PC-3 (cell line): ENCODE results near the gene NYAP2. TPM values are rescaled to one million over a fixed set of nuclear protein-coding genes. Genes with fewer than 3 reads are reported as not detected.

Source experiments
- ATAC-seq: fragments of 200-7000 bp; cut with Tn5 transposase; 2 replicates; pipeline ENCODE4 v1.9.1; 2020; ENCODE audit warnings: mild to moderate bottlenecking, moderate library complexity
- BruUV-seq: library from RNA; stranded (reverse); fragments of 400-500 nt; replicated peaks from 2 replicates; lab custom pipeline; 2021; lab: Mats Ljungman, UMichigan
- CTCF ChIA-PET: fragments of 300-600 bp; sonication (Branson Sonifier 250); formaldehyde crosslinking; loops from one replicate; lab custom pipeline; 2022; ENCODE audit warnings: antibody characterized with exemption; lab: Charles Lee
- POLR2A ChIA-PET: fragments of 300-600 bp; sonication (Branson Sonifier 250); formaldehyde crosslinking; loops from one replicate; lab custom pipeline; 2022; ENCODE audit warnings: antibody characterized with exemption; ENCODE audit not compliant: unreplicated experiment; lab: Charles Lee
- DNase-seq: peaks from one replicate; pipeline ENCODE4 v3.0.0-alpha.2; 2015
- H2AFZ ChIP-seq: fragments of 300-600 bp; sonication (generic); 2 replicates; pipeline ENCODE4 v1.6.0; 2016; ENCODE audit warnings: antibody characterized with exemption, low read length
- H3F3A ChIP-seq: fragments of 300-600 bp; sonication (generic); one replicate; pipeline ENCODE4 v1.6.0; 2017; ENCODE audit warnings: antibody characterized with exemption, low read length, control low read depth, mild to moderate bottlenecking; ENCODE audit not compliant: unreplicated experiment
- H3K27ac ChIP-seq: fragments of 300-600 bp; sonication (generic); 2 replicates; pipeline ENCODE4 v1.5.1; 2016; ENCODE audit warnings: mild to moderate bottlenecking, low read length
- H3K27me3 ChIP-seq: fragments of 300-600 bp; sonication (generic); 2 replicates; pipeline ENCODE4 v1.6.1; 2016; ENCODE audit warnings: low read length, mixed read lengths
- H3K36me3 ChIP-seq: fragments of 300-600 bp; sonication (generic); 2 replicates; pipeline ENCODE4 v1.6.1; 2016; ENCODE audit warnings: low read depth, mixed run types, low read length, mixed read lengths
- H3K4me1 ChIP-seq: fragments of 300-600 bp; sonication (generic); 2 replicates; pipeline ENCODE4 v1.5.1; 2016; ENCODE audit warnings: low read length; ENCODE audit not compliant: insufficient read depth
- H3K4me2 ChIP-seq: fragments of 300-600 bp; sonication (generic); 2 replicates; pipeline ENCODE4 v1.6.0; 2016; ENCODE audit warnings: low read length
- H3K4me3 ChIP-seq: fragments of 300-600 bp; sonication (generic); 2 replicates; pipeline ENCODE4 v1.5.1; 2016; ENCODE audit warnings: mild to moderate bottlenecking, low read length, mixed read lengths
- H3K79me2 ChIP-seq: fragments of 300-600 bp; sonication (generic); 2 replicates; pipeline ENCODE4 v1.6.1; 2017; ENCODE audit warnings: low read length, mixed read lengths
- H3K9ac ChIP-seq: fragments of 300-600 bp; sonication (generic); 2 replicates; pipeline ENCODE4 v1.6.0; 2016; ENCODE audit warnings: mild to moderate bottlenecking, low read length
- H3K9me2 ChIP-seq: fragments of 300-600 bp; sonication (generic); replicated peaks from 2 replicates; pipeline ENCODE4 v1.6.1; 2016; ENCODE audit warnings: mixed run types, low read length, mixed read lengths
- H3K9me3 ChIP-seq: fragments of 300-600 bp; sonication (generic); 2 replicates; pipeline ENCODE4 v1.6.1; 2016; ENCODE audit warnings: low read length, mixed read lengths
- H4K20me1 ChIP-seq: fragments of 300-600 bp; sonication (generic); 2 replicates; pipeline ENCODE4 v1.6.1; 2016; ENCODE audit warnings: low read length, mixed read lengths
- EZH2 ChIP-seq: fragments of 300-600 bp; sonication (generic); IDR thresholded peaks from one replicate; pipeline ENCODE4 v1.6.1; 2017; ENCODE audit warnings: antibody characterized with exemption, mild to moderate bottlenecking, low read length; ENCODE audit not compliant: unreplicated experiment
- EZH2phosphoT487 ChIP-seq: fragments of 300-600 bp; sonication (generic); IDR thresholded peaks from 2 replicates; pipeline ENCODE4 v1.6.1; 2018; ENCODE audit warnings: mild to moderate bottlenecking, antibody characterized with exemption, low read length, borderline replicate concordance
- intact Hi-C: fragments of 100-400 bp; cut with micrococcal nuclease; formaldehyde crosslinking; loops from 2 replicates; pipeline ENCODE4 v1.9.0; 2023
- total RNA-seq: library from RNA; depleted of rRNA; stranded (reverse); fragments of >200 nt; gene quantifications from 2 replicates; pipeline ENCODE4 v1.2.3, GENCODE V29; 2014
- TF ChIP-seq, protein P1 (sequence below): fragments of 300-600 bp; sonication (generic); conservative IDR thresholded peaks from 2 replicates; pipeline ENCODE4 v1.5.1; 2017; ENCODE audit warnings: antibody characterized with exemption, low read depth, mild to moderate bottlenecking, low read length

NYAP2 gene
- total RNA-seq, 1 experiment from 2014 or later, result not detected

DNA sequence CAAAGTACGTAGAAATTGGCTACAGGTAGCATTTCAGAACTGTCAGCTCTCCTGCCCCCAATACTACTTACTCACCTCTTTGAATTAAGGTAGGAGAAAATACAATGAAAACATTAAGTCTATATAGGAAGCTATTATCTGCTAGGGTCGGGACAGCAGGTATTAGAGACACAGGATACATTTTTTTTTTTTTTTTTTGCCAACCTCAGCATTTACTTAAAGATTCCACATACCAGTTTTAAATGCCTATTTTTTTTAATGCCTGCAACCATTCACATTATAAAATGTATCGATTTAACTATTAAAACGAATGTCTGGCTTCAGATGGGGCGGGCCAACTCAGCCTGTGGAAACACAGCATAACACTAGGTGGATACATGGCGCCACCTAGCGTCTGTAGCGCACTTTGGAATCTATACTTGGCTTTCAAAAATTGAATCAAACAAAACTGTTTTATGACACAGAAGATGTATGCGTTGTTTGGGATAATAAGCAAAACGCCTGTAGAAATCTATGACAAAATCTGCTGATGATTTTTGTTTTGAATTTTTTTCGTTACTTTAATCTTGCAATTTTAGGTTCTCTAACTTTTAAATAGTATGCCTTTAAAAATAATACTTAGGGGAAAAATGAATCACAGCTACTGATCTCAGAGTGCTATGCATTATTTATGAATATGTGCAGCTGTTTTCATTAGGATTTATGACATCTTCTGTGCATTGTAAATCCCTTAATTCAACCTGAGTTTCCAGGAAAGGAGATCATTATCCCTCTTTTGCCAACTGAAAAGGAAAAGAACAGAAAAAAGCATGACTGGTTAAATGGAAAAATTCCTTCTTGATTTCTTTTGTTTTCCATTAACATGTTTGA lies 261.0 kb downstream of the NYAP2 start:
- ATAC-seq, result peak; percentile 89
- peak; percentile 84 for DNase-seq
- Histone ChIP-seq H3K4me3 (no peak overlapping the region), H2AFZ (no peak overlapping the region), H3K4me2 (no peak overlapping the region), H3K9me3 (no peaks in the 10 kb centered on the region), H3K4me1 (no peaks in the 10 kb centered on the region), H3K27ac (no peak overlapping the region), H3F3A (no peaks in the 10 kb centered on the region), H3K9ac (no peak overlapping the region), H3K9me2 (no peaks in the 10 kb centered on the region), H3K79me2 (no peaks in the 10 kb centered on the region), H4K20me1 (no peaks in the 10 kb centered on the region), H3K36me3 (no peaks in the 10 kb centered on the region), H3K27me3 (no peaks in the 10 kb centered on the region)
- BruUV-seq, result no TSS peak
- intact Hi-C loops, result loop anchor here (1.0 to 10.0 kb wide), 4 partner anchors 377 to 726 kb away; no protein-coding TSS in a partner anchor
- POLR2A ChIA-PET, result no interaction called here
- no peak for TF ChIP-seq EZH2
- TF ChIP-seq, protein P1, sequence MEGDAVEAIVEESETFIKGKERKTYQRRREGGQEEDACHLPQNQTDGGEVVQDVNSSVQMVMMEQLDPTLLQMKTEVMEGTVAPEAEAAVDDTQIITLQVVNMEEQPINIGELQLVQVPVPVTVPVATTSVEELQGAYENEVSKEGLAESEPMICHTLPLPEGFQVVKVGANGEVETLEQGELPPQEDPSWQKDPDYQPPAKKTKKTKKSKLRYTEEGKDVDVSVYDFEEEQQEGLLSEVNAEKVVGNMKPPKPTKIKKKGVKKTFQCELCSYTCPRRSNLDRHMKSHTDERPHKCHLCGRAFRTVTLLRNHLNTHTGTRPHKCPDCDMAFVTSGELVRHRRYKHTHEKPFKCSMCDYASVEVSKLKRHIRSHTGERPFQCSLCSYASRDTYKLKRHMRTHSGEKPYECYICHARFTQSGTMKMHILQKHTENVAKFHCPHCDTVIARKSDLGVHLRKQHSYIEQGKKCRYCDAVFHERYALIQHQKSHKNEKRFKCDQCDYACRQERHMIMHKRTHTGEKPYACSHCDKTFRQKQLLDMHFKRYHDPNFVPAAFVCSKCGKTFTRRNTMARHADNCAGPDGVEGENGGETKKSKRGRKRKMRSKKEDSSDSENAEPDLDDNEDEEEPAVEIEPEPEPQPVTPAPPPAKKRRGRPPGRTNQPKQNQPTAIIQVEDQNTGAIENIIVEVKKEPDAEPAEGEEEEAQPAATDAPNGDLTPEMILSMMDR, result peak; percentile 92
- no peak for TF ChIP-seq EZH2phosphoT487
- CTCF ChIA-PET, result interaction anchor here (0.6 to 0.7 kb wide), 3 partner anchors 9 to 265 kb away, joined by 3 to 7 read pairs (median 6); no protein-coding TSS in a partner anchor

DNA sequence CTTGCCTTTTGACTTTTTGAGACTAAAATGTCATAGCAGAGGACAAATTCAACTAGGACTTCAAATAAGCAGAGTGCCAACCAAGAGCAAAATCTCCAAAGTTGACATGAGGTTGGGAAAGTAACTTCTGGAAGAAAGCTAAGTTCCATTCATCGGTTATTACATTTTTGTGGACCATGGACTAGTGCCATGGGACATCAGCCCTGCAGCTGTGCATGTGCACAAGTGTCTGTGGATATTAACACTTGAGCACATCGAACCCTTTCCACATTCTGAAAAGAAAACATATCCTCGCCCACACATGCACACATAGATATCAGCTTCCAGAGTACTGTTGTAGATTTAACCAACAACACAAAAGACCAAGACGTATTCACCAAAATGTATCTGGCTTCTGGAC lies 262.6 kb downstream of the NYAP2 start:
- no peaks in the 10 kb centered on the region for H3K36me3 ChIP-seq
- no peak overlapping the region for H3K4me3 ChIP-seq
- no peaks in the 10 kb centered on the region for H3K79me2 ChIP-seq
- H3K27ac ChIP-seq, result no peak overlapping the region
- BruUV-seq, result no TSS peak
- no peaks in the 10 kb centered on the region for H4K20me1 ChIP-seq
- no peaks in the 10 kb centered on the region for H3K4me1 ChIP-seq
- no peaks in the 10 kb centered on the region for H3K9me2 ChIP-seq
- ChIA-PET CTCF (no interaction called here), POLR2A (interaction anchor here (0.5 kb wide), 1 partner anchor 786 kb away, joined by 3 read pairs; no protein-coding TSS in a partner anchor)
- DNase-seq, result no peak
- TF ChIP-seq EZH2phosphoT487 (no peak), EZH2 (no peak)
- TF ChIP-seq, protein P1, result no peak
- H3K9ac ChIP-seq, result no peak overlapping the region
- H3K27me3 ChIP-seq, result no peaks in the 10 kb centered on the region
- no peaks in the 10 kb centered on the region for H3K9me3 ChIP-seq
- no peak for ATAC-seq
- intact Hi-C loops, result loop anchor here (10.0 kb wide), 1 partner anchor 727 kb away; no protein-coding TSS in a partner anchor
- no peaks in the 10 kb centered on the region for H3F3A ChIP-seq
- no peak overlapping the region for H2AFZ ChIP-seq
- no peak overlapping the region for H3K4me2 ChIP-seq
